GM19099 (cell line): ENCODE data around the gene ANK3.

Experiments
- POLR2A ChIP-seq: IDR thresholded peaks from 3 replicates; pipeline ENCODE4 v1.6.1; 2011; ENCODE audit warnings: low read depth; ENCODE audit not compliant: insufficient read length; ENCODE audit errors: extremely low read depth

Gene ANK3

GRCh38 chr10:60236869-60237524, 152.7 kb downstream of the ANK3 start:
- TF ChIP-seq POLR2A: no peak

GRCh38 chr10:60235001-60235400, 154.7 kb downstream of the ANK3 start:
- no peak for TF ChIP-seq POLR2A

- TF ChIP-seq POLR2A: no peak
Measured at GRCh38 chr10:60234551-60234950, 155.1 kb downstream of the ANK3 start.

- no peak for TF ChIP-seq POLR2A
Measured at GRCh38 chr10:60230892-60231291, 158.8 kb downstream of the ANK3 start.

GRCh38 chr10:60224066-60224705, 165.5 kb downstream of the ANK3 start:
- TF ChIP-seq POLR2A: no peak

GRCh38 chr10:60222047-60222446, 167.6 kb downstream of the ANK3 start:
- TF ChIP-seq POLR2A: no peak

GRCh38 chr10:60212195-60212594, 177.5 kb downstream of the ANK3 start:
- TF ChIP-seq POLR2A: no peak

- no peak for TF ChIP-seq POLR2A
Measured at GRCh38 chr10:60209874-60210570, 179.7 kb downstream of the ANK3 start.

- TF ChIP-seq POLR2A: no peak
Measured at GRCh38 chr10:60208676-60209269, 180.9 kb downstream of the ANK3 start.

GRCh38 chr10:60207894-60208293, 181.8 kb downstream of the ANK3 start:
- TF ChIP-seq POLR2A: no peak

GRCh38 chr10:60206735-60207134, 182.9 kb downstream of the ANK3 start:
- no peak for TF ChIP-seq POLR2A

- TF ChIP-seq POLR2A: no peak
Measured at GRCh38 chr10:60205741-60206140, 183.9 kb downstream of the ANK3 start.

GRCh38 chr10:60203993-60204618, 185.6 kb downstream of the ANK3 start:
- TF ChIP-seq POLR2A: no peak

- no peak for TF ChIP-seq POLR2A
Measured at GRCh38 chr10:60200682-60201053, 189.0 kb downstream of the ANK3 start.

GRCh38 chr10:60200012-60200681, 189.5 kb downstream of the ANK3 start:
- TF ChIP-seq POLR2A: no peak
